NCI-H774 (cell line): Measurements from ENCODE around the gene RFT1.
"Not testable (repeated sequence)": the region's sequence is repeated elsewhere in the genome, so short reads cannot be mapped to it uniquely, and the experiment has no call there.

Experiments
- DNase-seq: peaks from one replicate; lab custom pipeline; 2025; lab: John Stamatoyannopoulos, UW

The RFT1 gene

DNA sequence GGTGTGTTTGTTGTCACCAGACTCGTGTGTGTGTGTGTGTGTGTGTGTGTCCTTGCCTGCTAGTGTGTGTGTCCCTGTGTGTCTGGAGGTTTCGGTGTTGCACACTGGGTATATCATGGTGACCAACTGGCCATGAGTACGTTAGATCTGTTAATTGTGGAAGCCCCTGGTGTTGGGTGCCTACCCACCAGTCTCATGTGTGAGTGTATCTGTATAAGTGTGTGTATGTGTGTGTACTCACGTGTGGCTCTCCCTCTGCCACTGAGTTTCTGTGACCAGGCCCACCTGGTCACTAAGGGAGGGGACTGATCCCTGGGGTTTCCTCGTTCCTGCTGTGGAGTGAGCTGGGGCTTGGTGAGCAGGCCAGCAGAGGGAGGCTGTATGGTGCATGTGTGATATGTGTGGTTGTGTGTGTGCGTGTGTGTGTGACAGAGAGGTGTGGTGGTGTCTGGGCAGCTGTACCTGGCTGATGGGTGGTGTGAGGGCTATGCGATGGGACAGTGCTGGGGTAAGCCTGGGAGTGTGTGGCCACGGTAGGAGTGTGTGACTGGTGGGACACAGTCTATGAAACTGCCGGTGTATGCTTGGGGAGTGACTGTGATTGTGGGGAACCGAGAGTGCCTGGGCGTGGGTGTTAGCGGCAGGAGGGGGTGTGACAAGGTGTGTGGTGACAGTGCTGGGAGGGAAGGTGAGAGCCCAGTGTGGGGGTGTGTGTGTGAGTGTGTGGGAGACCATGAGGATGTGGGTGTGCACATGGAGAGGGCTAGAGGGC, 32.6 kb upstream of the RFT1 start:
- DNase-seq = no peak

DNA sequence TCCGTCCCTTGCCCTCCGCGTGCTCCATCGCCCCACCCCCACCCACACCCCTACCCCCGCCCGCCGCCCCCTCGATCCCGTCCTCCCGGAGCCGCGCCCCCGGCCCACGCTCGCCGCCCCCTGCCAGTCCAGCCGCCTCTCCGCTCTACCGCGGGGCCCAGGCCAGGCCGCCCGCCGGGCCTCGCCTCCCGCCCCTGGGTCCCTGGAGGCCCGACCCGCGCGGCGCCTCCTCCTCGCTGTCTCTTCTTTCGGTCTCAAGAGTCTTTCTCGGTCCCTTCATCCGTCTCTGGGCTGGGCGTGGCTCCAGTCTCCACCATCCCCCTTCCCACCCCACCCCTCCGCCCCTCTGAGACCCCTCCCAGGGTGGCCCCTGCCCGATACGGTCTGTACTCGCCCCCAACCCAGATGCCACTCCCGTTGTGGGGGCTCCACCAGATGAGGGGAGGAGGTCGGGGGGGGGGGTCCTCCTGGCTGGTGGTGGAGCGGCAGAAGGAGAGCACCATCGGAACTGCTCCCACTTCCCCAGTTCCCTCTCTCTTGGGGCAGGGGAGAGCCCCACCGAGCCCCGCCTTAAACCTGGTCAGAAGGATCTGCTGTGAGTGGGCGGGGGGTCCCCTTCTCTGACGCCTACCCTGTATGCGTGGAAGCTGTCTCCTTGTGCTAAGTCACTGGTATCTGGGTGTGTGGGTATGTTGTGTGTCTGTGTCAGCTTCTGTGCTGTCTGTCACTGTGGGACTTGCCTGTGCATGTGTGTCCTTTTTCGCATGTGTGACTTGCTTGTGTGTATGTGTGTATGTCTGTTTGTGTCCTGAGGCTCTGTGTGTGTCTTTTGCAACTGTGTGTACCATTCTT, 31.8 kb upstream of the RFT1 start:
- no peak for DNase-seq

DNA sequence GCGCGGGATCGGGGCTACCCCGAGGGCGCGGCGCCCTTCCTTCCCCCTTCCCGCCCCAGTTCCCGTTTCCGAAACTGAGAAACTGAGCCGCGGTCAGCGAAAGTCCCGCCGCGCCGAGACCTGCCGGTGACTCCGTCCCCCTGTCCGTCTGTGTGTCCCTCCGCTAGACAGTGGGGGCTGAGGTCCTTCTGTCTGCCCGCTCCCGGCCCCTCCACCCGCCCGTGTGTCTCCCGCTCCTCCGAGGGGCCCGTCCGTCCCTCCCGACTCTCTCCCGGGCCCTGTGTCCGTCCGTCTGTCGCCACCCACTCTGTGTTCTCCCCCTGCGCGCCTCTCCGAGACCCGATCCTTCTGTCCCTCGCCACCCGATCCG, 31.2 kb upstream of the RFT1 start:
- no peak for DNase-seq

DNA sequence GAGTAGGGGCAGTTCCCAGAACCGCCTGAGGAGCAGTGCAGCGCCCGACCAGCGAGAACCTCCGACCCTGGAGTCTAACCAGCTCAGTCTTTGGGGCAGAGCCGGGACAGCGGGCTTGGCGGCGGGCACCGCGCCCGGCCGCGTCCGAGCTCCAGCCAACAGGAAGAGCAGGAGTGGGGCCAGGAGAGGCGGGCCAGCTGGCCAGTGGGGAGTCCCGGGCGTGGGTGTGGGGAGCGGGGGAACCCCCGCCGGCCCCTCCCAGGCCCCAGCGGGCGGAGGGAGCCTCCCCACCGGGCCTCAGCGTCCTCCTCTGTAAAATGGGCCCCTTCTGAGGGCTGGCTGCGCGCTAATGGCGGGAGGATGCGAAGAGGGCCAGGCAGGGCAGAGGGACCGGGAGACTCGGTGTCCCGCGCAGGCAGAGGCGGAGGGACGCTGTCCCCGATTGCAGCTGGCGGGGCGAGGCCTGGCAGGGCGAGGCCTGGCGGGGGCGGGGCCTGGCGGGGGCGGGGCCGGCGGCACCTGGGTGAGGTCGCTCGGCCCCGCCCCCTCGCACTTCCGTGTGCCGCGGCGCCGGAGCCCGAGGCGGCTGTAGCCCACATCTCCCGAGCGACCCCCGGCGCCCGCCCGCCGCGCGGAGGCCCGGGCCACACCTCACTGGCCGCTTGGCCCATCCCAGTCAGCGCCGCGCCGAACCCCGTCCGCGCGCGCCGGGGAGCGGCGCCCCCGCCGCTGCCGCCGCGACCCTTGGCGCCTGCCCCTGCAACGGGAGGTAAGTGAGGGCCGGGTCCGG, 30.6 kb upstream of the RFT1 start, which contains the start of gene PRKCD:
Gene PRKCD, plus strand, starts transcription at position 550 of the 790 bp plus-strand sequence. CDS start 17,214 bp downstream, outside the sequence.
- peak; percentile 41 for DNase-seq

DNA sequence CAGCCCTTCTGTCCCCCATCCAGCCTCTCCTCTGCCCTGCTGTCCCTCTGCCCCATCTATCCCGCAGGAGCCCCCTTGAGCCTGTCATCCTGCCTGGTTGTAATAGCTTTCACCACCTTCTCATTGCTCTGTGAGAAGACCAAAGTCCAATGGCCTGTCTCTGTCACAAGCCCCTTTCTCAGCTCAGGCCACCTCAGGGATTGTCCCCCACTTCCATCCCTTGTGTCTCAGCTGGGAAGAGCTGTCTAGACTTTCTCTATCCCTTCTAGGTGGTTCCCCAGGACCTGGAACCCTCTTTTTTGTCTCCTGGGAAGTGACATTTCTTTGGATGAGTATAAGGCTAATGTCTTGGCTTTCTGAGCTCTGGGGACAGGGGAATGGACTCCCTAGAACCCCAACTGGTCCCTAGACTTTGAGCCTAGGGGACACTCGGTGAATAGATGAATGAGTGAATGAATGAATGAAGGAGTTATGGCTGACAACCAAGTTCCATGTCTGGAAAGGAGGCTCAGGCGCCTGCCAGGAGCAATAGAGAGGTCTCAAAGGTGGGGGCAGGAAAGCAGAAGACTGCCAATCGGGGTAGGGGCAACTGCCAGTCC, 29.9 kb upstream of the RFT1 start:
- DNase-seq = no peak

DNA sequence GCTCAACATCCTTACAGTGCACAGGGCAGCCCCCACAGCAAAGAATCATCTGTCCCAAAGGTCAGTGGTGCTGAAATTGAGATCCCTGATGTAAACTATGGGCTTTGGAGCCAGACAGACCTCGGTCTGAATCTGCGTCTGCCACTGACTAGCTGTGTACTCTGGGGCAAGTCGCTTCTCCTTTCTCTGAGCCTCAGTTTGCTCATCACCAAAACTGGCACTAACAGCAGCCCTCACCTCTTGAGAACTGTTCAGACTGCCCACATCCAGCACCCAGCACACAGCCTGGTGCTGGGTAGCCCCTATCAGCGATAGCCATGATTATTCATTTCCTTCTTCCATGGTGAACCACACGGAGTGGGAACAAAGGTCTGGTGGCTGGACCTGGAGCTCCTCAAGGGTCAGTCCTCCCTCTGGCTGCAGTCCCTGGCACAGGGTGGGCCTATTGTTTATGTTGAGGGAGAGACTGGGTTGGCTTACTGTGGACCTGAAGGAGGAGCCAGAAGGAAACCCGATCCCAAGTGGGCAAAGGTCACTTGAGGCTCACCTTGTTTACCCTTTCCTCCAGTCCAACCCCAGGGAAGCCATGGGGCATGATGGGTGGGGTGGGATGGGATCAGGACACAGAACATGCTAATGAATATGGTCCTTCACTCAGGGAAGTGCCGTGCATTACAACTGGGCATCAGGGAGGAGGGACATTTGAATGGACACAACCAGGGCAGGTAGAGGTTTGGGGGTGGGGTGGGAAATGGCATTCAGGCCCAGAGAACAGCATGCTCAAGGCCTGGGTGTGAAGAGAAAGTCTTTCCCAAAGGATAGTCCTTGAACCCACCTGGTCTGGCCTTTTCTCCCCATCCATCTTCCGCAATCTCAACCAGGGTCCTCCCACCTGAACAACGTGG, 29.2 kb upstream of the RFT1 start:
- DNase-seq = no peak

DNA sequence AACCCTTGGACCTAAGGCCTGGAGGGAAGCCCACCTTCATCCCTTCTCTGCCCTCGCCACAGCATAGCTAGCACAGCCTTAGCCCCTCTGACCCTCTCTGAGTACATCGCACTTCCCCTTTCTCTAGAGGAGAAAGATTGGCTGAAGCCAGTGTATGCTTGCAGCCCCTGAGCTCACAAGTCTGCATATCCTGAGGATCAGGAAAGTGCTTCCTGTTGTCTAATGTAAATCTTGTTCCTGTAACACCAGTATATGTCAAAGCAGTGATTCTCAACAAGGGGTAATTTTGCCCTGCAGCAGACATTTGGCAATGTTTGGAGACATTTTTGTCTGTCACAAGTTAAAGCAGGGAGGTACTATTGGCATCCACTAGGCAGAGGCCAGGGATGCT, 28.5 kb upstream of the RFT1 start:
- no peak for DNase-seq

DNA sequence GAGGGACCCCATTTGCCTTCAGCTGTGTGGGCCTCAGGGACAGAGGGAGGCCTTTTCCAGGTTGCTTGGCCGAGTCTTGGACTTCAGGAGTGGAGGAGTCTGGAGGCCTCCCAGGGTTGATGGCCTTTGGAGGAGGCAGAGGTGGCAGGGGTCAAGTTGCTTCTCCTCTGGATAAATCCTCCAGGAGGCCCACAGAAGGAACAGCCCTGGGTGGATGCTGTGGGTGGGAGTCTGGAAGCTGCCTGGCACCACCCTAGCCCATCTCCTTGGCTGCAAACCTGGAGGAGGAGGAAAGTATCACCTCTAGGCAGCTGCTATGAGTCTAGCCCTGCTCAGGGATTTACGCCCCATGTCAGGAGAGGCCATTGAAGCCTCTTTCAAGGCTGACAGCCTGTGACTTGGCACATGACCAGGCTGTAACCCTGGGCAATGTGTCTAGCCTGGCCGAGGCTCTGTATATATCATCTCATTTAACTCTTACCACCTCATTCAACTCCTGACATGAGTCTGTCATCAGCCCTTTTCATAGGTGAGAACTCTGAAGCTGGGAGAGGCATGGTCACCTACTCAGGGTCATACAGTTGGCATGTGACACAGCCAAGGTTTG, 27.8 kb upstream of the RFT1 start:
- DNase-seq = no peak

DNA sequence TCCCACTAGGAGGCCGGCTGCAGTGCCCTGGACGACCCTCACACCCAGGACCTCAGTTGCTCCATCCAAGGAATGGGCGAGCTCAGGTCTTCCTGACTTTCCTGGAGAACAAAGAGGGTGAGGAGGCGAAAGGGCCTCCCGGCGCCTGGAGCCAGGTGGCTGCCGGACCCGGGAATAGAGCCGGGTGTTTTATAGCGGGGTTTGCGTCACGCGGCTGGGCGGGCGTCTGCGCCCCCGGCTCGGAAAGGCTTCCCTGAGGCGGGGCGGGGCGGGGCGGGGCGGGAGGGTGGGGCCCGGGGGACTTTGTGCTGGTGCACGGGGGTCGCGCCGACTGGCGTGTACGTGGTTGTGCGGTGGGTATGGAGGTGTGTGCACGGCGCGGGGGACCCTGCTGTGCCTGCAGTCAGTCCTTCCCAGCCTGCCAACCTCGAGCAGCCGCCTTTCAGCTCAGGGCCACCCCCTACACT, 26.2 kb upstream of the RFT1 start:
- no peak for DNase-seq

DNA sequence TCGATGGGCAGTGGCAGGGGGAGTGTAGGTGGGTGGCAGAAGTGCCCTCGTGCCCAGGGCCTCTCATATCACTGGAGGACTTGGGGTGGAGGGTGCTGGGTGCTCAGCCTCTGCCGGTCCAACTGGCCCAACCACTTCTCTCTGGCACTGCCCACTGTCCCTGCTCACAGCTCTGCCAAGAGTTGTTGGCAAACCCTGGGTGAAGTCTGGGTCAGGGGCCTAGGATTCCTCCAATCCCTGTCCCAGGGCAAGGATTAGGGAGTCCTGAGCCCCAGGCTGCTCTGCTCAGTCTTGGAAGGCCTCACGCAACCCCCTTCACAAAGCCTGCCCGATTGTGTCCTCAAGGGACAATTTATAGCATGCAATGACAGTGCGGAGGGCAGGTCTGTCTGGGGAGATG, 25.5 kb upstream of the RFT1 start:
- no peak for DNase-seq

DNA sequence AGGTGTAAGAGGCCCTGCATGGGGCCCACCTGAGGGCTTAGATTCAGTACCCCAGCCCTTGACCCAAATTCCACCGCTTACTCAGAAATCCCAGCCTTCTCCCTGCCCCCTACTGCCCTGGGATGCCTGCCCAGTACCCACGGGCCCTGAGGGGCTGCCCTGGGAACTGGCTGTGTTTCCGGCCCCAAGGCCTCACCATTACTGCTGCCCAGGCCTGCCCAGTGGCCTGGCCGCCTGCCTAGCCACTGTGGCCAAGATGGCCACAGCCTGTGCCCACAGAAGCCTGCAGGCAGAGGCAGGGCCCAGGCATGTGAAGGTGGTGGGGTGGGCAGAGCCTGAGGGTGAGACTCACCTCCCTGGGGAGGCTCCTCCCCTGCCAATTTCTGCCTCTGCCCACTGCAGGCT, 24.6 kb upstream of the RFT1 start:
- no peak for DNase-seq

DNA sequence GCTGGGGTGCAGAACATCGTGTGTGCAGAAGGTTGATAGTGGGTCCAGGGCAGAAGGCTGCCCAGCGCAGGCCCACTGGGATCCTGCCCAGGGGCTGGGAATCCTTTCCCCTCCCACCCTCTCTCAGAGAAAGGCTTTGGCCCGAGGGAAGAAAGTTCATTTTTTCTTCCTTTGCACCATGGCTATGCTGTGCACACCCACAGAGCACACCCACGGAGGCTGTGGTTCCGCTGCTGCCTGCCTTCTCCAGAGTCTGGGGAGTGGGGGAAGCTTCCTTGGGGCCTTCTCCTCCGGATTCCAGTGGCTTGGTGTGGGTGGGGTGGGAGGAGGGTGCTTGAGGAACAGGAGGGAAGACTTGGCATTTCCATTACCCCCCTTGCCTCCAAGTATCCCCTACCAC, 23.7 kb upstream of the RFT1 start:
- no peak for DNase-seq

DNA sequence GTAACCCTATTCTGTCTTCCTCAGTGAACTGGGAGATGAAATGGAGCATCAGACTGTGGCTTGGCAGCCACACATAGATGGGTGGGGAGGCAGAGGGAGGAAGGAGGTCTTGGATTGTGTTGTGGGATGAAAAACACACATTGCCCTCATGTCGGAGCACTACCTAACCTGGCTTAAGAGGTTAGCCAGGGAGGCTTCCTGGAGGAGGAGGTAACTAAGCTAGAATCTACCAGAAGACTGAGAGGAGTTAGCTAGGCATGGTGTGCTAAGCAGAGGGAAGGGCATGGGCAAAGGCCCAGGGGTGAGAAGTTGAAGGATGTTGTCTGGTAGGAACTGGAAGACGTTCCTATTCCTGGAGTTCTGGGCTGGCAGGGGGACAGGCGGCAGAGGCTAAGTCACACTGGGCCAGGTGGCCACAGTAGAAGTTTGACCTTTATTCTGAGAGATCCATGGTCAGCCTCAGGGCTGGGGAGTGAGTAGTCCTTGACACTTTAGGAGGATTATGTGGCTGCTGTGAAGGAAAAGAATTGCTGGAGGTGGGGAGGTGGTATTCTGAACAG, 23.1 kb upstream of the RFT1 start:
- DNase-seq = no peak

DNA sequence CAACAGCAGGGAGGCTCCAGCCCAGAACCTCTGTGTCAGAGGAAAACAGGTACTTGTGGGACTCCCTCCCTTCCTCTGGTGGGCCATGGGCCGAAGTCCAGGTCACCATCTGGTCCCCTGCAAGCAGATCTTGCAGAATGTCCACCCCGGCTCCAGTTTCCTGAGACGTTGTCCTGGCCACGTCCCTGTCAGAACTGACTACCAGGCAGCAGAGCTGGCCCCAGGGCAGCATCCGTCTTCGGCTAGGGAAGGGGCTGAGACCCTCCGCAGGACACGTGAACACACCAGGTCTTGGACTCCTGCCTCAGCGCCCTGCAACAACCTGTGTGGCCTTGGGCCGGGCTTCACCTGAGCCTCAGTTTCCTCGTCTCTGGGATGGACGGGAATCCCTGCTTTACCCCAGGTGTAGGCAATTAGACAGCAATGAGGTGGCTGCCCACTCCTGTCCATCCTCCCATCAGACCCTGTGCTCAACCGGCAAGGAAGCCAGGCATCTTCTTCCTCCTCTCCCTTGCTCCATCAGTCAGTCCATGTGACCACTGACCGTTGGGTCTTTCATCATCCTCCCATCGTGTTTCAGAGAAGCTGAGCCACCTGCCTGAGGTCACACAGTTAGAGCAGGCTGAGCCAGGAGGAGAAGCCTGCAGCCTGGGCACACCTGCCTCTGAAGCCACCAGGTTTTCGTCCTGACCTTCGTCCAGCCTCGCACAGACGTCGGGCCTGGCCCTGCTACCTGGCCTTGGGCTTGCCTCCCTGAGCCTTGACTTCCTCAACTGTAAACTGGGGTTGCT, 21.8 kb upstream of the RFT1 start:
- no peak for DNase-seq

DNA sequence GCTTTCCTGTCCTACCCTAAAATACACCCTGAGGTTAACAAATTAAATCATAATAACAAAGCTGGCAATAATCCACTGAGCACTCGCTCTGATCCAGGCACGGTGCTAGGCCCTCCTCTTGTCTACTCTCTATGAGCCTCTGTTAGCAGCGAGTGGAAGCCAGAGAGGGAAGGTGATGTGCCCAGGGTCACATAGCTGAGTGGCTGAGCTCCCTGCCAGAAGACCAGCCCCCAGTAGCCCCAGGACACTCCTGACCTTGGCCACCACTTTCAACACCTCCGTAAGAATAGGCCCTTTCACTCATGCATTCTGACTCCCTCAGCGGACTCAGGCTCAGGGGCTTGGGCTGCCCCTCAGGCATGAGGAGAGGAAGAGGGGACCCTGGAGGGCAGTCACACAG, 21.2 kb upstream of the RFT1 start:
- no peak for DNase-seq

DNA sequence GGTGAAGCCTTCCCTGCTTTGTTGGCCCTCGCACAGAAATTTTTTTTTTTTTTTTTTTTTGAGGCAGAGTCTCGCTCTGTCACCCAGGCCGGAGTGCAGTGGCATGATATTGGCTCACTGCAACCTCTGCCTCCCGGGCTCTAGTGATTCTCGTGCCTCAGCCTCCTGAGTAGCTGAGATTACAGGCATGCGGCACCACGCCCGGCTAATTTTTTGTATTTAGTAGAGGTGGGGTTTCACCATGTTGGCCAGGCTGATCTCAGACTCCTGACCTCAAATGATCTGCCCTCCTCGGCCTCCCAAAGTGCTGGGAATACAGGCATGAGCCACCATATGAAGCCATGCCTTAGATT, 20.8 kb upstream of the RFT1 start:
- not testable (repeated sequence) for DNase-seq

DNA sequence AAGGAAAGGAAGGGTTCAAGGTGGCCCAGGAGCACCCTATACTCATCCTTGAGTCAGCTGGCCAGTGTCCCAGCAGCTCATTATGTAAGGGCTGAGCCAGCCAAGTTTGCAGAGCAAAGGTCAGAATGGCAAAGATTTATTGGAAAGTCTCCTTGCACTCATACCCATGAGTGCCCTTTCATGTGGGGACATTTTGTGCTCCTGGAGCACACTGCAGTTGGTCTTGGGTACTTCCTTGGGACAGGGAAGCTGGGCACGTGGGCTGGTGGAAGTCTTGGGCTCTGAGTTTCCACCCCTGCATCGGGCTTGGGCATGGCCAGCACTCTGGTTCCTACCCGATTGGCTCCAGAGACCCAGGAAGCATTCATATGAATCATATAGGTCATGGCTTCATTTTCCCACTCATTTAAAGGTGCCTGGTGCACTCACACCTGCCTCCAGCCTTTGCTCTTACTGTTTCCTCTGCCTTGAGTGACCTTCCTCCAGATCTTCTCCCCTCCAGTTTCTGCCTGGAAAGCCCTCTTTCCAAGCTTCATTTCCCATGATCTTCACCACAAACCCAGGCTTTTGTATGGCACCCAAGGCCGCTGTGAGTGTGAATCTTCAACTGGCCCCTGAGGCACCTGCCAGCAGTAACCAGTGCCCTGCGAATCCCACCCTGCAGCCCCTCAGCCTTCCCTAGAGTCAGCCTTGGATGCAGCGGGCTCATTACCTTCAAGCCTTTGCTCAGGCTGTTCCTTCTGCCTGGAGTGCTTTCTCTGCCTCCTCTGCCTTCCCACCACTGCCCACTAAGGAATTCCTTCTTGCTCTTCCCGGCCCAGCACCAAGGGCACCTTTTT, 20.2 kb upstream of the RFT1 start:
- DNase-seq = no peak

DNA sequence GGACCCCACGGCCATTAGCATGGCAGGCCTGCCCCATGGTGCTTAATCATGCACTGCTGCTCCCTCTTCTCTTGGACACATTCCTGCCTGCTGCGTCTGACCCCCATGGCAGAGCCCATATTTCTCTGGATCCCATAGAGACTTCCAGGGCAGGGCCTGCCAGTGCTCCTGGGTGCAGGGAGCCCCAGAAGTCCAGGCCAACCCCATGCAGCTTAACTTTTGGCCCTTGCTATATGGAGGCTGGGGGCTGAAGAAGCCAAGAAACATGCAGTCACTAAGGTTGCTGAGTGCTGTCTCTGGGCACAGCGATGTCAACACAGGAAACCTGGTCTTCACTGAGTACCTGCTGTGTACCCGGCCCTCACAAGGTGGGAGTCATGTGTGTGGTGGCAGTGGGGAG, 19.5 kb upstream of the RFT1 start:
- no peak for DNase-seq
